ENCODE results near the gene FBLN2. TPM values are rescaled to one million over a fixed set of nuclear protein-coding genes. Genes with fewer than 3 reads are reported as not detected.

Gene FBLN2
- polyA plus RNA-seq, 1 donor (not counting 4 experiments of a cell fraction or from before 2014, with no cell fraction given): 0.72 TPM

DNA sequence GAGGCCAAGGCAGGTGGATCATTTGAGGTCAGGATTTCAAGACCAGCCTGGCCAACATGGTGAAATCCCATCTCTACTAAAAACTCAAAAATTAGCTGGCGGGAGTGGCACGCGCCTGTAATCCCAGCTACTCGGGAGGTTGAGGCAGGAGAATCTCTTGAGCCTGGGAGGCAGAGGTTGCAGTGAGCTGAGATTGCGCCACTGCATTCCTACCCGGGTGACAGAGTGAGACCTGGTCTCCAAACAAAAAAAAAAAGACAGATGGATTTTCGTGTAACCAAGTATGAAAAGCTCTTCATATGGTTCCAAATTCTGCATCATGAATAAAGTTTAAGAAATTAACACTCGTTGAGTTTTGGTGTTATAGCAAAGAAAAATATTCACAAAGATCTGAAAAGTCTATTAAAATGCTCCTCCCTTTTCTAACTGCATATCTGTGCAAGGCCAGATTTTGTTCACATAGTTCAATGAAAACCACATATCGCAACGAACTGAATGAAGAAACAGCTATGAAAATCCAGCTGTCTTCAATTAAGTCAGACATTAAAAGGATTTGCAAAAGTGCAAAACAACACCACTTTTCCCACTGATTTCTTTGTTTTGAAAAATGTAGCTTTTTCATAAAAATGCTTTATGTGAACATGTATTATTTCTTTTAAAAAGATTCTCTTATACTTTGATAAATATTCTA lies 23.8 kb upstream of the FBLN2 start:
- dilution Hi-C loops (cut with MboI; ENCODE audit: extremely low pct_ligation_motif_present, low sequenced_read_pairs): no loop called here
- no peak overlapping the region for H3K9ac ChIP-seq (ENCODE audit: control insufficient read depth, extremely low read depth, insufficient read depth, low read length)

DNA sequence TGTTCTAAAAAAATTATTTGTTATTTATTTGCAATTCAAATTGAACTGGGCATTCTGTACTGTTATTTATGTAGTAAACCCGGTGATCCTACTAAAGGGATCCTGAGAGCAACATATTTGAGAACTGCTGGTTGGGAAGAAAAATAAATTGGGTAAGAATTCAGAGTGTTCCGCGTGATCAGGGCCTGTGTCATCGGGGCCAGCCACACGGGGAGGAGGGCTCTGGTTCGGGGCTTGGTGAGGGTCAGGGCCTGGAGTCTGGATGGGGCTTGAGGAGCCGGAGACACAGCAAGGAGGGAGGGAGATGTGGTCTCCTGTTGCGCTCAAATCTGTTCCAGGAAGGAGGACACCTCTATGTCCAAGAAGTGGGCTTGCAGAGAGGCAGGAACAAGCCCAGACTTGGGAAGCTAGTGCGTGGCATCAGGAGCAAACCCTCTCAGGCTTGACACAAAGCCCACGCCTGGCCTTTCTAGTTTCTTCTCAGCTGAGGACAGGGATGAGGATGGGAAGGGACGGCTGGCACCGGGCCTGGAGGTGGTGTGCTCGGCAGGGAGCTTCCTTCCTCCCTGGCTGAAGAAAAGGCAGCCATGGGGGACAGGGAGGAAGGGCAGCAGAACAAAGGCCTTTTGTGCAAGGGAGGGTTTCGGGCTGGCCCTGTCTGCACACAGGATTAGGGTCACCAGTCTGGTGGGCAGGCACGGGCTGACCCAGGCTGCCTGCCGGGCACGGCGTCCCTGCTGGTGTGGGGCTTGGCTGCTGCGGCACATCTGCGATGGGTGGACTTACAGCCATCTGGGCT lies 22.9 kb upstream of the FBLN2 start:
- Histone ChIP-seq H4K20me1 (ENCODE audit: control insufficient read depth, extremely low read depth, insufficient read depth, low read length) (no peaks in the 10 kb centered on the region), H2AFZ (ENCODE audit: control insufficient read depth, low read length) (peak overlapping the region; percentile 78), H3K4me1 (ENCODE audit: control insufficient read depth, extremely low read depth, insufficient read depth, low read length) (peaks cover 17% of the 10 kb centered on the region), H3K79me2 (ENCODE audit: control insufficient read depth, insufficient read depth, low read length) (no peaks in the 10 kb centered on the region), H3K9ac (ENCODE audit: control insufficient read depth, extremely low read depth, insufficient read depth, low read length) (no peak overlapping the region), H3K4me2 (ENCODE audit: control insufficient read depth, extremely low read depth, insufficient read depth, low read depth, low read length) (no peak overlapping the region), H3K9me3 (ENCODE audit: control insufficient read depth, low read depth, low read length) (no peaks in the 10 kb centered on the region), H3K27ac (ENCODE audit: control insufficient read depth, insufficient read depth, low read length) (no peak overlapping the region), H3K27me3 (ENCODE audit: control insufficient read depth, extremely low read depth, insufficient read depth, low read length) (no peaks in the 10 kb centered on the region), H3K36me3 (ENCODE audit: control insufficient read depth in 2 of 2, extremely low read depth in 1 of 2, insufficient read depth in 2 of 2, low read length in 2 of 2) (no peaks in the 10 kb centered on the region), H3K9me1 (ENCODE audit: control insufficient read depth, extremely low read depth, insufficient read depth, low read length) (no peaks in the 10 kb centered on the region), H3K4me3 (ENCODE audit: control insufficient read depth in 2 of 3, extremely low read depth in 1 of 3, insufficient read depth in 2 of 3, low read depth in 1 of 3, low read length in 3 of 3) (no peak overlapping the region)
- DNase-seq (ENCODE audit: low read depth, low spot score): no peak
- FAIRE-seq: peak; percentile 44
- dilution Hi-C loops (cut with MboI; ENCODE audit: extremely low pct_ligation_motif_present, low sequenced_read_pairs): no loop called here
- no peak for TF ChIP-seq EZH2 (IDR thresholded peaks at IDR 0.05; ENCODE audit: low read length)
- TF ChIP-seq CTCF (optimal IDR thresholded peaks at IDR 0.05 in 1 of 3, IDR thresholded peaks at IDR 0.05 in 1 of 3, conservative IDR thresholded peaks at IDR 0.05 in 1 of 3; ENCODE audit: extremely low read depth in 1 of 3, insufficient read depth in 2 of 3, low read length in 3 of 3): no peak

More for the DNA sequence above, 23.8 kb upstream of the FBLN2 start:
- Histone ChIP-seq H3K36me3 (ENCODE audit: control insufficient read depth in 2 of 2, extremely low read depth in 1 of 2, insufficient read depth in 2 of 2, low read length in 2 of 2) (no peaks in the 10 kb centered on the region), H3K79me2 (ENCODE audit: control insufficient read depth, insufficient read depth, low read length) (no peaks in the 10 kb centered on the region), H3K9me3 (ENCODE audit: control insufficient read depth, low read depth, low read length) (no peaks in the 10 kb centered on the region), H3K9me1 (ENCODE audit: control insufficient read depth, extremely low read depth, insufficient read depth, low read length) (no peaks in the 10 kb centered on the region), H3K27ac (ENCODE audit: control insufficient read depth, insufficient read depth, low read length) (no peak overlapping the region), H2AFZ (ENCODE audit: control insufficient read depth, low read length) (no peak overlapping the region), H4K20me1 (ENCODE audit: control insufficient read depth, extremely low read depth, insufficient read depth, low read length) (no peaks in the 10 kb centered on the region), H3K4me2 (ENCODE audit: control insufficient read depth, extremely low read depth, insufficient read depth, low read depth, low read length) (no peak overlapping the region), H3K4me1 (ENCODE audit: control insufficient read depth, extremely low read depth, insufficient read depth, low read length) (peaks cover 12% of the 10 kb centered on the region), H3K4me3 (ENCODE audit: control insufficient read depth in 2 of 3, extremely low read depth in 1 of 3, insufficient read depth in 2 of 3, low read depth in 1 of 3, low read length in 3 of 3) (no peak overlapping the region), H3K27me3 (ENCODE audit: control insufficient read depth, extremely low read depth, insufficient read depth, low read length) (no peaks in the 10 kb centered on the region)
- TF ChIP-seq CTCF (optimal IDR thresholded peaks at IDR 0.05 in 1 of 3, IDR thresholded peaks at IDR 0.05 in 1 of 3, conservative IDR thresholded peaks at IDR 0.05 in 1 of 3; ENCODE audit: extremely low read depth in 1 of 3, insufficient read depth in 2 of 3, low read length in 3 of 3): no peak
- TF ChIP-seq EZH2 (IDR thresholded peaks at IDR 0.05; ENCODE audit: low read length): no peak
- DNase-seq (ENCODE audit: low read depth, low spot score): no peak
- FAIRE-seq: no peak

Data from keratinocyte (primary cell).